ENCODE results near the gene SV2C. TPM values are rescaled to one million over a fixed set of nuclear protein-coding genes. Genes with fewer than 3 reads are reported as not detected.
"Not testable (repeated sequence)": the region's sequence is repeated elsewhere in the genome, so short reads cannot be mapped to it uniquely, and the experiment has no call there.

SV2C gene
- polyA plus RNA-seq, 3 donors: 0.01 to 0.02 TPM; not detected in 1

DNA sequence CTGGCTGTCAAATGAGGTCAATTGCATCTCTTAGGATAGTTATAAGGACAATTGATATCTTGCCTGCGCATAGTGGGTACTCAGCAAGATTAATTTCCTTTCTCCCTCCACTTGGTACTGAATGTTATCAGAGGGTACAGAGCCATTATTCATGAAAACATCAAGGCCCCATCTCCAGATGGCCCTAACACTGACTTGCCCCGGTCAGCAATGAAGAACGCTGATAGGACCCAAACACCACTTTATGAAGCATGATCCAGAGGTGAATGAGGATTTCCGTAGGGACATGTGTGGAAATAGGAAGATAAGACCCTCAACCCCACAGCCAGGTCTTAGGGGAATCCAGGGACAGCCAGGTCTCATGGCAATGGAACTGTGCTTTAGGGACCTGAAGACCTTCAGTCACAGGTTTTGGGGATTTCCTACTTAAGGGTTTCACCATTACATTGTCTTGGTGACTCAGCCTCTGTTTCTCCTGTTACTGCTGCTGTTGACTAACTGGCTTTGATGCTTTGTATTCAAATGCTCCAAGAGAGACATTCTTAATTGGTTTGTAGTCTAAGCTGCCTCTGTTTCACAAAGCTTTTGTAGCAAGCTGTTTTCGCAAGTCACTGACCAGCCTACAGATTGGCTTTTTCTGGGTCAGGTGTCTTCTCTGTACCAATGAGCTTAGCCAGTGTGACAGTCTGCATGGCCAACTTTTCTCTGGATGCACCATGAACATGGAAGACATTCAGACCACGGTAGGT, 284.6 kb downstream of the SV2C start:
- peaks cover 45% of the 10 kb centered on the region for H3K4me1 Mint-ChIP-seq
- H3K4me1 ChIP-seq (ENCODE audit: control insufficient read depth in 1 of 2, insufficient read depth in 2 of 2, low read length in 2 of 2): peaks cover 23 to 34% of the 10 kb centered on the region in 2 donors
- no peak overlapping the region for H3K9ac ChIP-seq (ENCODE audit: insufficient read depth, low read length, poor library complexity, severe bottlenecking)
- peaks cover 0 to 4% (median 3%) of the 10 kb centered on the region in 7 donors for H3K9me3 Mint-ChIP-seq
- TF ChIP-seq, protein P1, sequence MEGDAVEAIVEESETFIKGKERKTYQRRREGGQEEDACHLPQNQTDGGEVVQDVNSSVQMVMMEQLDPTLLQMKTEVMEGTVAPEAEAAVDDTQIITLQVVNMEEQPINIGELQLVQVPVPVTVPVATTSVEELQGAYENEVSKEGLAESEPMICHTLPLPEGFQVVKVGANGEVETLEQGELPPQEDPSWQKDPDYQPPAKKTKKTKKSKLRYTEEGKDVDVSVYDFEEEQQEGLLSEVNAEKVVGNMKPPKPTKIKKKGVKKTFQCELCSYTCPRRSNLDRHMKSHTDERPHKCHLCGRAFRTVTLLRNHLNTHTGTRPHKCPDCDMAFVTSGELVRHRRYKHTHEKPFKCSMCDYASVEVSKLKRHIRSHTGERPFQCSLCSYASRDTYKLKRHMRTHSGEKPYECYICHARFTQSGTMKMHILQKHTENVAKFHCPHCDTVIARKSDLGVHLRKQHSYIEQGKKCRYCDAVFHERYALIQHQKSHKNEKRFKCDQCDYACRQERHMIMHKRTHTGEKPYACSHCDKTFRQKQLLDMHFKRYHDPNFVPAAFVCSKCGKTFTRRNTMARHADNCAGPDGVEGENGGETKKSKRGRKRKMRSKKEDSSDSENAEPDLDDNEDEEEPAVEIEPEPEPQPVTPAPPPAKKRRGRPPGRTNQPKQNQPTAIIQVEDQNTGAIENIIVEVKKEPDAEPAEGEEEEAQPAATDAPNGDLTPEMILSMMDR (IDR thresholded peaks at IDR 0.05): no peak
- no peaks in the 10 kb centered on the region for H4K20me1 ChIP-seq (ENCODE audit: insufficient read depth, low read length)
- intact Hi-C loops (cut with micrococcal nuclease): no loop called here
- 92% methylated on average over 2 of the region's 6 CpGs for WGBS (ENCODE audit: insufficient coverage)
- no peaks in the 10 kb centered on the region for H3K27me3 ChIP-seq (ENCODE audit: control insufficient read depth in 2 of 2, insufficient read depth in 2 of 2, low read length in 2 of 2)
- H3K27me3 Mint-ChIP-seq (ENCODE audit: low read depth in 3 of 3): peaks cover 0 to 8% (median 4%) of the 10 kb centered on the region in 3 donors
- no peak overlapping the region for H3K4me3 ChIP-seq (replicated peaks in 1 of 3; ENCODE audit: low read depth in 2 of 3, low read length in 3 of 3)
- no peaks in the 10 kb centered on the region for H3K9me3 ChIP-seq (replicated peaks in 1 of 2; ENCODE audit: control insufficient read depth in 1 of 2, insufficient read depth in 1 of 2, low read length in 2 of 2)
- DNase-seq: peak; percentile 69 to 91 (median 85)
- H3K4me3 Mint-ChIP-seq: no peak overlapping the region
- H3K36me3 ChIP-seq (replicated peaks in 1 of 2; ENCODE audit: control insufficient read depth in 1 of 2, insufficient read depth in 2 of 2, low read length in 2 of 2): no peaks in the 10 kb centered on the region
- H3K27ac ChIP-seq (ENCODE audit: low read depth in 1 of 2, low read length in 2 of 2): peak overlapping the region in 1 of 2 donors; percentile 52
- peak overlapping the region in 6 of 7 donors; percentile 1 to 79 (median 49) for H3K27ac Mint-ChIP-seq
- no peaks in the 10 kb centered on the region for H3K79me2 ChIP-seq (ENCODE audit: insufficient read depth, low read length)
- peaks cover 0 to 1% of the 10 kb centered on the region in 2 donors for H3K36me3 Mint-ChIP-seq
- H2AFZ ChIP-seq (ENCODE audit: insufficient read depth, low read depth, low read length, poor library complexity, severe bottlenecking): no peak overlapping the region
- H3K4me2 ChIP-seq (replicated peaks; ENCODE audit: extremely low read depth, low read length, poor library complexity, severe bottlenecking): no peak overlapping the region

DNA sequence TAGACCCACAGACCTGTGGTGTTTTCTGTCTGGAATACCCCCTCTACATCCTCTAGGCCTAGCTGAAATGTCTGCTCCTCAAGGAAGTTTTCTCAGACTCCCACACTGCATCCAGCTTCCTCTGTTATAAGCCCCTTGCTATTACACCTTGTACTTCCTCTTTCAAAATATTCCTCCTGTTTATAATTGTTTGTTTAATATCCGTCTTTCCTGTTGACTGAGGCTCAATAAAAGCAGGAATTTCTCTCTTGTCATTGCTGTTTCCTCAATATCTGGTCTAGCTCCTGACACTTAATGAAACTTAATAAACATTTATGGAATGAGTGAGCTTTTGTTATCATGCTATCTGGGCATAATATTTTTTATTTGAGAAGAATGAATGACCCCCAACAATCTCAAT, 285.8 kb downstream of the SV2C start:
- intact Hi-C loops (cut with micrococcal nuclease): no loop called here
- Histone ChIP-seq H3K27ac (ENCODE audit: low read depth in 1 of 2, low read length in 2 of 2) (no peak overlapping the region), H3K36me3 (replicated peaks in 1 of 2; ENCODE audit: control insufficient read depth in 1 of 2, insufficient read depth in 2 of 2, low read length in 2 of 2) (no peaks in the 10 kb centered on the region), H3K4me2 (replicated peaks; ENCODE audit: extremely low read depth, low read length, poor library complexity, severe bottlenecking) (no peak overlapping the region), H3K4me3 (replicated peaks in 1 of 3; ENCODE audit: low read depth in 2 of 3, low read length in 3 of 3) (no peak overlapping the region), H3K27me3 (ENCODE audit: control insufficient read depth in 2 of 2, insufficient read depth in 2 of 2, low read length in 2 of 2) (no peaks in the 10 kb centered on the region), H3K9ac (ENCODE audit: insufficient read depth, low read length, poor library complexity, severe bottlenecking) (no peak overlapping the region), H3K79me2 (ENCODE audit: insufficient read depth, low read length) (no peaks in the 10 kb centered on the region), H4K20me1 (ENCODE audit: insufficient read depth, low read length) (no peaks in the 10 kb centered on the region), H2AFZ (ENCODE audit: insufficient read depth, low read depth, low read length, poor library complexity, severe bottlenecking) (no peak overlapping the region), H3K9me3 (replicated peaks in 1 of 2; ENCODE audit: control insufficient read depth in 1 of 2, insufficient read depth in 1 of 2, low read length in 2 of 2) (no peaks in the 10 kb centered on the region), H3K4me1 (ENCODE audit: control insufficient read depth in 1 of 2, insufficient read depth in 2 of 2, low read length in 2 of 2) (peaks cover 23 to 35% of the 10 kb centered on the region in 2 donors)
- Mint-ChIP-seq H3K4me3 (no peak overlapping the region), H3K36me3 (peaks cover 0 to 1% of the 10 kb centered on the region in 2 donors), H3K4me1 (peaks cover 42% of the 10 kb centered on the region), H3K27ac (peak overlapping the region in 4 of 7 donors; percentile 64 to 91 (median 83)), H3K9me3 (peaks cover 0 to 4% (median 3%) of the 10 kb centered on the region in 7 donors), H3K27me3 (ENCODE audit: low read depth in 3 of 3) (peaks cover 0 to 10% (median 5%) of the 10 kb centered on the region in 3 donors)
- no peak for DNase-seq
- TF ChIP-seq, protein P1 (IDR thresholded peaks at IDR 0.05): no peak
- no CpG with 5 or more reads among the region's 1 CpG for WGBS (ENCODE audit: insufficient coverage)

DNA sequence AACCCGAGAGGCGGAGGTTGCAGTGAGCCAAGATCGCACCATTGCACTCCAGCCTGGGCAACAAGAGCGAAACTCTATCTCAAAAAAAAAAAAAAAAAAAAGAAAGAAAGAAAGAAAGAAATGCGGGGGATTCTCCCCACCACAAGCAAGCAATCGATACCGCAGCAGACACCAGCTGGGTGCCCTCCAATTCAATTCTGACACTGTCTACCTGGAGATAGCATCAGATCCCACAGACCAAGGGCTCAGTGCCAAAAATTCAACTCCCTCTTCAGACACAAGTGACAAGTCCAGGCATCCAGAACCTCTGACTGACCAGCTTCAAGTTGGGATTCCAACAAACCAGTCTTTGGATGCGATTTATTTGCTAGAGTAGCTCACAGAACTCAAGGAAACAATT, 286.5 kb downstream of the SV2C start:
- H3K4me1 ChIP-seq (ENCODE audit: control insufficient read depth in 1 of 2, insufficient read depth in 2 of 2, low read length in 2 of 2): peaks cover 21 to 35% of the 10 kb centered on the region in 2 donors
- not testable (repeated sequence) for DNase-seq; H3K9me3 Mint-ChIP-seq; H3K36me3 ChIP-seq (replicated peaks in 1 of 2; ENCODE audit: control insufficient read depth in 1 of 2, insufficient read depth in 2 of 2, low read length in 2 of 2); H3K4me3 ChIP-seq (replicated peaks in 1 of 3; ENCODE audit: low read depth in 2 of 3, low read length in 3 of 3); H3K27me3 Mint-ChIP-seq (ENCODE audit: low read depth in 3 of 3); H3K27me3 ChIP-seq (ENCODE audit: control insufficient read depth in 2 of 2, insufficient read depth in 2 of 2, low read length in 2 of 2); H3K4me2 ChIP-seq (replicated peaks; ENCODE audit: extremely low read depth, low read length, poor library complexity, severe bottlenecking); H3K27ac Mint-ChIP-seq; H3K79me2 ChIP-seq (ENCODE audit: insufficient read depth, low read length); H4K20me1 ChIP-seq (ENCODE audit: insufficient read depth, low read length); H3K9me3 ChIP-seq (replicated peaks in 1 of 2; ENCODE audit: control insufficient read depth in 1 of 2, insufficient read depth in 1 of 2, low read length in 2 of 2); H3K36me3 Mint-ChIP-seq; H2AFZ ChIP-seq (ENCODE audit: insufficient read depth, low read depth, low read length, poor library complexity, severe bottlenecking); H3K27ac ChIP-seq (ENCODE audit: low read depth in 1 of 2, low read length in 2 of 2); H3K9ac ChIP-seq (ENCODE audit: insufficient read depth, low read length, poor library complexity, severe bottlenecking); H3K4me3 Mint-ChIP-seq
- intact Hi-C loops (cut with micrococcal nuclease): loop anchor here in 1 of 2 donors (10.0 kb wide), 1 partner anchor 65 kb away; no protein-coding TSS in a partner anchor
- WGBS (ENCODE audit: insufficient coverage): no CpG with 5 or more reads among the region's 8 CpGs
- H3K4me1 Mint-ChIP-seq: peaks cover 38% of the 10 kb centered on the region

All from CD14-positive monocyte (primary cell).